HFF-Myc (cell line): ENCODE results near the gene TRIM29.

ENCODE experiments used
- DNase-seq: peaks from one replicate; pipeline ENCODE4 v3.0.0-alpha.2; 2011; ENCODE audit warnings: low read depth; ENCODE audit errors: extremely low read depth
- H3K4me3 ChIP-seq: replicated peaks from 2 replicates; pipeline ENCODE4 v1.5.1; 2011; ENCODE audit warnings: low read depth, mild to moderate bottlenecking, control low read depth, low read length
- CTCF ChIP-seq: IDR thresholded peaks from 2 replicates; pipeline ENCODE4 v1.5.1; 2012; ENCODE audit warnings: mild to moderate bottlenecking, low read depth, low read length, control low read depth; ENCODE audit errors: missing control alignments

Gene TRIM29

GRCh38 chr11:120120805-120121335 is 17.0 kb downstream of the TRIM29 start:
- TF ChIP-seq CTCF: no peak

GRCh38 chr11:120119121-120119520 is 18.8 kb downstream of the TRIM29 start:
- no peak for TF ChIP-seq CTCF
- no peak overlapping the region for H3K4me3 ChIP-seq
- DNase-seq: no peak

More at GRCh38 chr11:120120805-120121335, 17.0 kb downstream of the TRIM29 start:
- H3K4me3 ChIP-seq: no peak overlapping the region
- no peak for DNase-seq

- no peak for TF ChIP-seq CTCF
- H3K4me3 ChIP-seq: no peak overlapping the region
- no peak for DNase-seq
Observed at GRCh38 chr11:120117991-120118390, 19.9 kb downstream of the TRIM29 start.

- no peak overlapping the region for H3K4me3 ChIP-seq
- no peak for DNase-seq
- TF ChIP-seq CTCF: no peak
Observed at GRCh38 chr11:120116966-120117365, 20.9 kb downstream of the TRIM29 start.

- no peak for DNase-seq
- no peak for TF ChIP-seq CTCF
- H3K4me3 ChIP-seq: no peak overlapping the region
Observed at GRCh38 chr11:120115272-120116000, 22.5 kb downstream of the TRIM29 start.

- no peak overlapping the region for H3K4me3 ChIP-seq
- no peak for TF ChIP-seq CTCF
- no peak for DNase-seq
Observed at GRCh38 chr11:120112174-120112796, 25.6 kb downstream of the TRIM29 start.
